Gastroesophageal sphincter (tissue), 4 donors: ENCODE data around the gene ARFIP1. TPM values are rescaled to one million over a fixed set of nuclear protein-coding genes. Genes with fewer than 3 reads are reported as not detected.
A peak's percentile ranks its signal among the peaks of the same experiment; 100 is the strongest.

Experiments
- ATAC-seq: fragments of 150-250 bp; one replicate; pipeline ENCODE4 v1.9.1; 2016; ENCODE audit warnings: mild to moderate bottlenecking, moderate library complexity
- H3K27ac ChIP-seq, 4 donors: fragments of 200-600 bp; sonication (generic) in 3 of 4; 1 replicate in 3 of 4; 2 replicates in 1 of 4; pipeline ENCODE4 v1.5.1; 2016 to 2019
- H3K27me3 ChIP-seq: fragments of 200-600 bp; sonication (generic); one replicate; pipeline ENCODE4 v1.5.1; 2019
- H3K36me3 ChIP-seq, 2 donors: fragments of 200-600 bp; sonication (generic); one replicate each; pipeline ENCODE4 v1.5.1; 2019; ENCODE audit warnings: control low read depth in 1 of 2
- H3K4me1 ChIP-seq, 3 donors: fragments of 200-600 bp; sonication (generic); 1 replicate in 2 of 3; 2 replicates in 1 of 3; pipeline ENCODE4 v1.5.1; 2016 to 2019; ENCODE audit warnings: control low read depth in 2 of 3
- H3K4me3 ChIP-seq, 2 donors: fragments of 200-600 bp; sonication (generic); one replicate each; pipeline ENCODE4 v1.5.1; 2019; ENCODE audit warnings: mild to moderate bottlenecking in 1 of 2, moderate library complexity in 1 of 2
- H3K9me3 ChIP-seq, 3 donors: fragments of 200-600 bp; sonication (generic); one replicate each; pipeline ENCODE4 v1.5.1; 2017 to 2019; ENCODE audit warnings: control low read depth in 2 of 3
- EP300 ChIP-seq: sonication (generic); formaldehyde crosslinking; IDR thresholded peaks from one replicate; pipeline ENCODE4 v1.6.1; 2017; ENCODE audit warnings: antibody characterized with exemption, mild to moderate bottlenecking
- POLR2A ChIP-seq, 2 donors: fragments of 450-650 bp; IDR thresholded peaks; one replicate each; pipeline ENCODE4 v1.6.1; 2017; ENCODE audit warnings: antibody characterized with exemption in 2 of 2, mild to moderate bottlenecking in 2 of 2, moderate library complexity in 1 of 2
- POLR2AphosphoS5 ChIP-seq: sonication (generic); formaldehyde crosslinking; IDR thresholded peaks from one replicate; pipeline ENCODE4 v1.6.1; 2017; ENCODE audit warnings: antibody characterized with exemption
- WGBS, 2 donors: methylation state at CpG; one replicate each; pipeline ENCODE4 v1.1.5; 2018; ENCODE audit warnings: low coverage in 1 of 2; 5-methylcytosine and 5-hydroxymethylcytosine counted together
- total RNA-seq, 4 donors: library from RNA; depleted of rRNA; stranded (reverse); fragments of >200 nt; gene quantifications; one replicate each; pipeline ENCODE4 v1.1.0, GENCODE V29; 2016
- TF ChIP-seq, protein P1 (sequence below), 4 experiments: fragments of 200-600 bp in 2 of 4; fragments of 450-650 bp in 2 of 4; sonication (generic) in 1 of 4; IDR thresholded peaks; one replicate each; pipeline ENCODE4 v1.5.1; 2017 to 2019; ENCODE audit warnings: antibody characterized with exemption in 4 of 4, mild to moderate bottlenecking in 2 of 4, moderate library complexity in 2 of 4

ARFIP1 gene
- total RNA-seq, 4 donors from 2014 or later: 26.6 to 34.9 (median 29.5) TPM

DNA sequence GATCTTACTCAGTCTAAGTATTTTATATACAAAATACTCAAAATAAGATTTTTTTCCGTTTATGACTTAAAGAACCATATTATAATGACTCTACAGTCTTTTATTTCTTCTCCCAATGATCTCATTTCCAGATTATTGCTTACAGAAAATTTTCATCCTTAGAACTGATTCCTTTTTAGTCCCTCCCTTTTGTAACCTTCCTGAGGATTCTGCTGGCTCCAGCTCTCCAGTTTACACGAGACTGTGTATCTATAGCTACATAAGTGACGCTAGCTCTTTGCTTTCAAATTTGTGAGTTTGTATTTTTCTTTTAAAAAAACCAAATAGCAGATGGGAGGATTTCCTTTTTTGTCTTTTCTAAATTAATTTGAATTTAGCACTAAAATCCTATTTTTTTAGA is 180.3 kb downstream of the ARFIP1 start:
- no peaks in the 10 kb centered on the region for H3K27me3 ChIP-seq
- H3K36me3 ChIP-seq: no peaks in the 10 kb centered on the region
- no peak for ATAC-seq
- no peaks in the 10 kb centered on the region for H3K9me3 ChIP-seq
- H3K4me1 ChIP-seq: peaks cover 0 to 23% (median 8%) of the 10 kb centered on the region in 3 donors
- TF ChIP-seq POLR2A (IDR thresholded peaks at IDR 0.05): no peak
- TF ChIP-seq, protein P1, sequence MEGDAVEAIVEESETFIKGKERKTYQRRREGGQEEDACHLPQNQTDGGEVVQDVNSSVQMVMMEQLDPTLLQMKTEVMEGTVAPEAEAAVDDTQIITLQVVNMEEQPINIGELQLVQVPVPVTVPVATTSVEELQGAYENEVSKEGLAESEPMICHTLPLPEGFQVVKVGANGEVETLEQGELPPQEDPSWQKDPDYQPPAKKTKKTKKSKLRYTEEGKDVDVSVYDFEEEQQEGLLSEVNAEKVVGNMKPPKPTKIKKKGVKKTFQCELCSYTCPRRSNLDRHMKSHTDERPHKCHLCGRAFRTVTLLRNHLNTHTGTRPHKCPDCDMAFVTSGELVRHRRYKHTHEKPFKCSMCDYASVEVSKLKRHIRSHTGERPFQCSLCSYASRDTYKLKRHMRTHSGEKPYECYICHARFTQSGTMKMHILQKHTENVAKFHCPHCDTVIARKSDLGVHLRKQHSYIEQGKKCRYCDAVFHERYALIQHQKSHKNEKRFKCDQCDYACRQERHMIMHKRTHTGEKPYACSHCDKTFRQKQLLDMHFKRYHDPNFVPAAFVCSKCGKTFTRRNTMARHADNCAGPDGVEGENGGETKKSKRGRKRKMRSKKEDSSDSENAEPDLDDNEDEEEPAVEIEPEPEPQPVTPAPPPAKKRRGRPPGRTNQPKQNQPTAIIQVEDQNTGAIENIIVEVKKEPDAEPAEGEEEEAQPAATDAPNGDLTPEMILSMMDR (IDR thresholded peaks at IDR 0.05): no peak
- no peak for TF ChIP-seq EP300
- TF ChIP-seq POLR2AphosphoS5: no peak
- no peak overlapping the region for H3K27ac ChIP-seq
- WGBS, 2 donors: 86 to 95% methylated on average over 3 of the region's 3 CpGs
- no peak overlapping the region for H3K4me3 ChIP-seq

DNA sequence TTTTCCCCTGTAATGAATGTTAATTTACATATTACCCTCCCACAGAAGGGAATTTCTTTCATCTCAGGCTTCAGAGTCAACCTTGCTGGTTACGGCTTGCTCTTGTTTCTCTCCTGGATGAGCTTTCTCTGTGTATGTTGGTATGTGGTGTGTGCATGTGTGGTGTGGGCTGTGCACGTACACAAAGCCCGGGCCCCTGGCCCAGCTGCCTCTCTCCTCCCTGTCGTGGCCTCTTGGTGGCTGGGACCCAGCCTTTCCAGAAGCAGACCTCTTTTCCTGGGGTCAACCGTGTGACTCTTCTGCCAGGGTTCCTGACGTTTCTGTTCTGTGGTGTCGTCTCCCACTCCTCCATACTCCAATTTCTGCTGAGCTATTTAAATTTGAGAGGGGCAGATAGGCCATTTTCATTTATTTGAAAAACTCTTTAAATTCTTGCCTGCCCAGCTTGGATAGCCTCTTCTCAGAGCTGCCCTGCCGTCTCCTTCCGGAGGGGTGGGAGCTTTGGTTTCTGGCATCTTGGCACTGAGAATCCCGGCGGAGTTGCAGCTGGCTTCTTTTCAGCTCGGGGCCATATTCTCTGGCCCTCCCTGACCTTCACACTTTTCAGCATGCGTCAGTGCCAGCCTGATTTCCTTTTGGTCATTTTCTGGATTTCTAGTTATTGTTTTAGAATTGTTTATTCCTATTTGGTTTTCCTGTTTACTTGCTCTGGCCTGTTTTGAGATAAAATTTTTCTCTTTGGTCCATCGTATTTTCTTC is 181.4 kb downstream of the ARFIP1 start:
- Histone ChIP-seq H3K27me3 (no peaks in the 10 kb centered on the region), H3K4me1 (peaks cover 0 to 23% (median 8%) of the 10 kb centered on the region in 3 donors), H3K27ac (peak overlapping the region in 1 of 4 donors; percentile 39), H3K36me3 (no peaks in the 10 kb centered on the region), H3K4me3 (no peak overlapping the region), H3K9me3 (no peaks in the 10 kb centered on the region)
- TF ChIP-seq, protein P1 (IDR thresholded peaks at IDR 0.05): no peak
- no peak for TF ChIP-seq POLR2AphosphoS5
- TF ChIP-seq EP300: no peak
- TF ChIP-seq POLR2A (IDR thresholded peaks at IDR 0.05): no peak
- ATAC-seq: no peak
- 57 to 77% methylated on average over 8 to 14 of the region's 14 CpGs for WGBS, 2 donors

DNA sequence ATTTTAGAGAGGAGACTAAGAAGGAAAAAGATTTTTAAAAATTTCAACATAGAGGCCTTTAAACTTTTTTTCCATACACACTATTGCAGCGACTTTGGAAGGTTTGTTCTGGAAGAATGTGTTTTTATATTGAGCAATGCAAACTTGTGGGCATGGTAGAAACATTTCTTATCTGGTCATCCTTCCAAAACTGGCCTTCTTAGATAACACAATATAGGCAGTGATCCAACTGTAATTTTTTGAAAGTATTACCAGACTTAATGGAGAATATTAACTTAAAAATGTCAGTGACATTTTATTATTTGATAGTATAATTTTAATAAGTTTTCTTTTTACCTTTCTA is 182.0 kb downstream of the ARFIP1 start:
- 55 to 82% methylated on average over 1 of the region's 1 CpG for WGBS, 2 donors
- peak; percentile 37 for ATAC-seq
- TF ChIP-seq POLR2A (IDR thresholded peaks at IDR 0.05) (no peak), POLR2AphosphoS5 (no peak), EP300 (no peak)
- TF ChIP-seq, protein P1 (IDR thresholded peaks at IDR 0.05): no peak
- H3K36me3 ChIP-seq: no peaks in the 10 kb centered on the region
- no peak overlapping the region for H3K27ac ChIP-seq
- no peaks in the 10 kb centered on the region for H3K9me3 ChIP-seq
- no peak overlapping the region for H3K4me3 ChIP-seq
- H3K27me3 ChIP-seq: no peaks in the 10 kb centered on the region
- H3K4me1 ChIP-seq: peaks cover 0 to 19% (median 5%) of the 10 kb centered on the region in 3 donors

Other genes starting within 250 kb of the ARFIP1 start
- 100 to 1,000 TPM in 1 of 4 donors, 10 to 100 TPM in 3; 55.1 to 120 (median 85.5) TPM for gene FBXW7, start 243.9 kb upstream of the ARFIP1 start, total RNA-seq
- 10 to 100 TPM in 1 of 4 donors, 1 to 10 TPM in 2, under 1 TPM in 1; 0.77 to 13.6 (median 3.8) TPM for gene TMEM154, start 100.0 kb upstream of the ARFIP1 start, total RNA-seq
- gene TIGD4, start 224 bp upstream of the ARFIP1 start, total RNA-seq: under 1 TPM; 0.22 to 0.94 (median 0.47) TPM
- gene FHDC1, start 156.4 kb downstream of the ARFIP1 start, total RNA-seq: 1 to 10 TPM in 3 of 4 donors, under 1 TPM in 1; 0.62 to 1.8 (median 1.3) TPM